ENCODE data around the gene TRABD2A. TPM values are rescaled to one million over a fixed set of nuclear protein-coding genes. Genes with fewer than 3 reads are reported as not detected.

TRABD2A gene
- total and polyA plus RNA-seq, 2 of the 13 experiments (the other 11 are each of a cell fraction or from before 2014, with no cell fraction given): 0.15 TPM; not detected in 1

GRCh38 chr2:84925724-84926376 lies 45.0 kb upstream of the TRABD2A start (continued):
- TF ChIP-seq, protein P1, sequence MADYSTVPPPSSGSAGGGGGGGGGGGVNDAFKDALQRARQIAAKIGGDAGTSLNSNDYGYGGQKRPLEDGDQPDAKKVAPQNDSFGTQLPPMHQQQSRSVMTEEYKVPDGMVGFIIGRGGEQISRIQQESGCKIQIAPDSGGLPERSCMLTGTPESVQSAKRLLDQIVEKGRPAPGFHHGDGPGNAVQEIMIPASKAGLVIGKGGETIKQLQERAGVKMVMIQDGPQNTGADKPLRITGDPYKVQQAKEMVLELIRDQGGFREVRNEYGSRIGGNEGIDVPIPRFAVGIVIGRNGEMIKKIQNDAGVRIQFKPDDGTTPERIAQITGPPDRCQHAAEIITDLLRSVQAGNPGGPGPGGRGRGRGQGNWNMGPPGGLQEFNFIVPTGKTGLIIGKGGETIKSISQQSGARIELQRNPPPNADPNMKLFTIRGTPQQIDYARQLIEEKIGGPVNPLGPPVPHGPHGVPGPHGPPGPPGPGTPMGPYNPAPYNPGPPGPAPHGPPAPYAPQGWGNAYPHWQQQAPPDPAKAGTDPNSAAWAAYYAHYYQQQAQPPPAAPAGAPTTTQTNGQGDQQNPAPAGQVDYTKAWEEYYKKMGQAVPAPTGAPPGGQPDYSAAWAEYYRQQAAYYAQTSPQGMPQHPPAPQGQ (CRISPR knock-in tag; IDR thresholded peaks at IDR 0.05; ENCODE audit: borderline replicate concordance): peak; percentile 92
- peak; percentile 71; the same call in 1 of the 2 replicates for TF ChIP-seq ZNF724P (CRISPR knock-in tag; IDR thresholded peaks at IDR 0.05; ENCODE audit: borderline replicate concordance)
- 0 out of 2 replicates have a peak, but pooled peaks have one; percentile 58 for TF ChIP-seq SNAI1 (CRISPR knock-in tag; IDR thresholded peaks at IDR 0.05; ENCODE audit: borderline replicate concordance)
- TF ChIP-seq HDAC6 (IDR thresholded peaks at IDR 0.05; ENCODE audit: low read depth, low read length): no peak
- no peak for TF ChIP-seq PCBP2 (optimal IDR thresholded peaks at IDR 0.05; ENCODE audit: low read depth, low read length, poor library complexity, severe bottlenecking)
- TF ChIP-seq ZBTB33 (CRISPR knock-in tag; IDR thresholded peaks at IDR 0.05): peak; percentile 96
- no peak for TF ChIP-seq JDP2 (CRISPR knock-in tag; IDR thresholded peaks at IDR 0.05; ENCODE audit: borderline replicate concordance)
- TF ChIP-seq FOXK1 (CRISPR knock-in tag; IDR thresholded peaks at IDR 0.05; ENCODE audit: borderline replicate concordance, low read depth): peak; percentile 91; the same call in 1 of the 2 replicates
- TF ChIP-seq, protein P2, sequence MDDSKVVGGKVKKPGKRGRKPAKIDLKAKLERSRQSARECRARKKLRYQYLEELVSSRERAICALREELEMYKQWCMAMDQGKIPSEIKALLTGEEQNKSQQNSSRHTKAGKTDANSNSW (CRISPR knock-in tag; IDR thresholded peaks at IDR 0.05; ENCODE audit: borderline replicate concordance): peak; percentile 86; the same call in 1 of the 2 replicates
- peak; percentile 59 for TF ChIP-seq NFYC (CRISPR knock-in tag; IDR thresholded peaks at IDR 0.05)
- peak; percentile 96 for TF ChIP-seq ZNF878 (CRISPR knock-in tag; IDR thresholded peaks at IDR 0.05)
- TF ChIP-seq, protein P3, sequence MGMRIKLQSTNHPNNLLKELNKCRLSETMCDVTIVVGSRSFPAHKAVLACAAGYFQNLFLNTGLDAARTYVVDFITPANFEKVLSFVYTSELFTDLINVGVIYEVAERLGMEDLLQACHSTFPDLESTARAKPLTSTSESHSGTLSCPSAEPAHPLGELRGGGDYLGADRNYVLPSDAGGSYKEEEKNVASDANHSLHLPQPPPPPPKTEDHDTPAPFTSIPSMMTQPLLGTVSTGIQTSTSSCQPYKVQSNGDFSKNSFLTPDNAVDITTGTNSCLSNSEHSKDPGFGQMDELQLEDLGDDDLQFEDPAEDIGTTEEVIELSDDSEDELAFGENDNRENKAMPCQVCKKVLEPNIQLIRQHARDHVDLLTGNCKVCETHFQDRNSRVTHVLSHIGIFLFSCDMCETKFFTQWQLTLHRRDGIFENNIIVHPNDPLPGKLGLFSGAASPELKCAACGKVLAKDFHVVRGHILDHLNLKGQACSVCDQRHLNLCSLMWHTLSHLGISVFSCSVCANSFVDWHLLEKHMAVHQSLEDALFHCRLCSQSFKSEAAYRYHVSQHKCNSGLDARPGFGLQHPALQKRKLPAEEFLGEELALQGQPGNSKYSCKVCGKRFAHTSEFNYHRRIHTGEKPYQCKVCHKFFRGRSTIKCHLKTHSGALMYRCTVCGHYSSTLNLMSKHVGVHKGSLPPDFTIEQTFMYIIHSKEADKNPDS (CRISPR knock-in tag; IDR thresholded peaks at IDR 0.05): peak; percentile 13
- TF ChIP-seq FOXJ3 (CRISPR knock-in tag; IDR thresholded peaks at IDR 0.05; ENCODE audit: borderline replicate concordance): peak; percentile 64; the same call in 1 of the 2 replicates
- no peak for TF ChIP-seq XBP1 (CRISPR knock-in tag; IDR thresholded peaks at IDR 0.05)
- peak; percentile 94 for TF ChIP-seq NCOA1 (CRISPR knock-in tag; IDR thresholded peaks at IDR 0.05)
- peak; percentile 97 for TF ChIP-seq ARNT2 (CRISPR knock-in tag; IDR thresholded peaks at IDR 0.05; ENCODE audit: low read depth)
- TF ChIP-seq ZNF773 (CRISPR knock-in tag; IDR thresholded peaks at IDR 0.05; ENCODE audit: borderline replicate concordance): no peak
- peak; percentile 48; the same call in 1 of the 2 replicates for TF ChIP-seq NFYB (CRISPR knock-in tag; IDR thresholded peaks at IDR 0.05)
- no peak for TF ChIP-seq GATA4 (IDR thresholded peaks at IDR 0.05; ENCODE audit: borderline replicate concordance, low read depth)
- peak; percentile 53 for TF ChIP-seq PHF8 (CRISPR knock-in tag; IDR thresholded peaks at IDR 0.05)
- TF ChIP-seq TEAD2 (CRISPR knock-in tag; IDR thresholded peaks at IDR 0.05): no peak
- peak; percentile 46; the same call in 1 of the 2 replicates for TF ChIP-seq MAFF (IDR thresholded peaks at IDR 0.05; ENCODE audit: low read depth, low read length)
- no peak for TF ChIP-seq ZNF674 (CRISPR knock-in tag; IDR thresholded peaks at IDR 0.05; ENCODE audit: low read depth)
- 0 out of 2 replicates have a peak, but pooled peaks have one; percentile 63 for TF ChIP-seq ZNF678 (CRISPR knock-in tag; IDR thresholded peaks at IDR 0.05)
- peak; percentile 77 for TF ChIP-seq HMG20B (CRISPR knock-in tag; conservative IDR thresholded peaks at IDR 0.05)
